ENCODE measurements around the gene MAP3K4. TPM values are rescaled to one million over a fixed set of nuclear protein-coding genes. Genes with fewer than 3 reads are reported as not detected.

Gene MAP3K4
- total RNA-seq (2022; extraction: Qiagen RNA extraction): 11.7 to 13.6 TPM (median 12.2 TPM) in 5 replicates

GRCh38 chr6:160991406-160992060 lies at the start of gene MAP3K4:
TSS of gene MAP3K4 (plus strand) at chr6:160991769. CDS start at chr6:160991932, 163 bp downstream.

Data from A549 treated with Mapracorat at 1 μM for 4 hours (cell line).